ENCODE results near the gene HAAO. TPM values are rescaled to one million over a fixed set of nuclear protein-coding genes. Genes with fewer than 3 reads are reported as not detected.

The HAAO gene
- total and polyA plus RNA-seq, 2 donors (not counting 3 experiments of a cell fraction or from before 2014, with no cell fraction given): 0.82 to 1.1 TPM

GRCh38 chr2:42815726-42816125 lies 23.3 kb upstream of the HAAO start:
- H3K27me3 ChIP-seq (ENCODE audit: control insufficient read depth in 2 of 2, insufficient read depth in 2 of 2, low read length in 2 of 2): no peaks in the 10 kb centered on the region
- intact Hi-C loops (cut with micrococcal nuclease): no loop called here
- ChIA-PET CTCF (interaction anchor here (1.4 kb wide), 1 partner anchor 44 kb away, joined by 3 read pairs; no protein-coding TSS in a partner anchor), POLR2A (no interaction called here)
- H3K4me1 ChIP-seq (ENCODE audit: control insufficient read depth, extremely low read depth, insufficient read depth, low read length): peaks cover 6% of the 10 kb centered on the region
- no peaks in the 10 kb centered on the region for H3K9me3 ChIP-seq (replicated peaks; ENCODE audit: control insufficient read depth, insufficient read depth, low read length)
- FAIRE-seq (no peak), DNase-seq (ENCODE audit: low read depth, low spot score) (no peak)
- H4K20me1 ChIP-seq (replicated peaks; ENCODE audit: control insufficient read depth, extremely low read depth, insufficient read depth, low read length): no peaks in the 10 kb centered on the region
- TF ChIP-seq, protein P1, sequence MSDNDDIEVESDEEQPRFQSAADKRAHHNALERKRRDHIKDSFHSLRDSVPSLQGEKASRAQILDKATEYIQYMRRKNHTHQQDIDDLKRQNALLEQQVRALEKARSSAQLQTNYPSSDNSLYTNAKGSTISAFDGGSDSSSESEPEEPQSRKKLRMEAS (IDR thresholded peaks at IDR 0.05; ENCODE audit: insufficient read depth, insufficient read length): no peak
- TF ChIP-seq GATA2 (IDR thresholded peaks at IDR 0.05; ENCODE audit: insufficient read depth, insufficient read length, low read depth, low read length) (no peak), EZH2 (IDR thresholded peaks at IDR 0.05; ENCODE audit: borderline replicate concordance, low read depth, low read length, severe bottlenecking) (no peak), POLR2A (IDR thresholded peaks at IDR 0.05; ENCODE audit: low read depth, low read length) (no peak), POLR2AphosphoS5 (IDR thresholded peaks at IDR 0.05; ENCODE audit: insufficient read depth, low read depth, low read length) (no peak), JUN (IDR thresholded peaks at IDR 0.05; ENCODE audit: borderline replicate concordance, insufficient read depth, insufficient read length, low read depth) (no peak), CTCF (IDR thresholded peaks at IDR 0.05; ENCODE audit: extremely low read depth in 1 of 2, insufficient read depth in 1 of 2, low read depth in 1 of 2, low read length in 2 of 2) (no peak), MYC (IDR thresholded peaks at IDR 0.05; ENCODE audit: low read depth, low read length) (no peak), FOS (IDR thresholded peaks at IDR 0.05; ENCODE audit: borderline replicate concordance, insufficient read depth, low read length) (no peak)
- peaks cover 2% of the 10 kb centered on the region for H3K9me1 ChIP-seq (replicated peaks; ENCODE audit: control insufficient read depth, extremely low read depth, insufficient read depth, low read length)
- no peak overlapping the region for H2AFZ ChIP-seq (ENCODE audit: low read depth, low read length)
- dilution Hi-C loops (cut with MboI; ENCODE audit: extremely low pct_ligation_motif_present, low sequenced_read_pairs): no loop called here
- no peak overlapping the region for H3K9ac ChIP-seq (replicated peaks; ENCODE audit: extremely low read depth, insufficient read depth, low read length)
- no peak overlapping the region for H3K4me3 ChIP-seq (replicated peaks in 1 of 3; ENCODE audit: insufficient read depth in 1 of 3, low read depth in 1 of 3, low read length in 3 of 3)
- H3K36me3 ChIP-seq (ENCODE audit: control insufficient read depth in 2 of 2, extremely low read depth in 1 of 2, insufficient read depth in 2 of 2, low read length in 2 of 2): no peaks in the 10 kb centered on the region
- no peak overlapping the region for H3K4me2 ChIP-seq (ENCODE audit: insufficient read depth, low read length)
- BruUV-seq (replicated peaks): no TSS peak
- H3K27ac ChIP-seq (ENCODE audit: insufficient read depth, low read depth, low read length): no peak overlapping the region
- no peaks in the 10 kb centered on the region for H3K79me2 ChIP-seq (ENCODE audit: control insufficient read depth, insufficient read depth, low read length)
